Limb (tissue), 2 donors: ENCODE data around the gene PDZD7.

ENCODE experiments used
- DNase-seq, 2 donors: peaks; one replicate each; pipeline ENCODE4 v3.0.0-alpha.2; 2016; ENCODE audit errors: extremely low spot score in 2 of 2

Gene PDZD7

GRCh38 chr10:101061624-101062231 is 30.8 kb upstream of the PDZD7 start, which contains the start of gene KAZALD1:
KAZALD1 (plus strand) TSS chr10:101061989; CDS start chr10:101062593, 604 bp downstream.
- peak; percentile 85 to 93 for DNase-seq

DNA sequence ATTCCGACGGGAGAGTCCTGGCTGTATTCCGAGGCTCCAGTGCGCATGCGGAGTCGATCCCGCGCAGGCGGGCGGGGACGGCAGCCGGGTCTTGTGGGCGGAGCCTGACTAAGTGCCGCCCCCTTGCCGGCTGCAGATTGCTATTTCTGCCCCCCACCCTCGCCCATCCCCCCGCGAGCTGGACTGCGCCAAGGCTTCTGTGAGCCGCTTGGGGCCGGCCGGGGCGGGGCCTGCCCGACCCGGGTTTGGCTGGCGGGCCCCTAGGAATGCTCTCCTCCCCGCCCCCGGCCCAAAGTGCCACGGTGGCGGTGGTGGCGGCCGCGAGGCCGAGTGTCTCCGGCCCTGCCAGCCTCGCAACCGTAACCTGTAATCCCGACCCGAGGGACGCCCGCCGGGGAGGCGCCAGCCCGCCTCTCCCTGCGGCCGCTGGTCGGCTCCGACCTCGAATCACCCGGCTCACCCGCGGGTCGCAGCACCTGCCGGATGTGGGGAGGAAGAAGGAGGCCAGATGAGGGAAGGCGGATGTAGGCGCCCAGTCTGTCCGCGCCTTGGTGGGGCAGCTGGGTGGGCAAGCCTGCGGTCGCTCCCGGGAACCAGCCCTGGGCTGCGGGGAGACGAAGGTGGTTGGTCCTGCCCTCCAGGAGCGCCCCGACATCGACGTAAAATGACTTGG is 30.2 kb upstream of the PDZD7 start:
- peak; percentile 94 to 99 for DNase-seq

GRCh38 chr10:101060036-101060950 is 29.4 kb upstream of the PDZD7 start:
- peak; percentile 88 to 96 for DNase-seq

GRCh38 chr10:101056365-101057151 is 25.6 kb upstream of the PDZD7 start:
- DNase-seq = no peak

- DNase-seq = no peak
Observed at GRCh38 chr10:101055411-101055810, 24.5 kb upstream of the PDZD7 start.

- DNase-seq = no peak
Observed at GRCh38 chr10:101054876-101055275, 23.9 kb upstream of the PDZD7 start.

DNA sequence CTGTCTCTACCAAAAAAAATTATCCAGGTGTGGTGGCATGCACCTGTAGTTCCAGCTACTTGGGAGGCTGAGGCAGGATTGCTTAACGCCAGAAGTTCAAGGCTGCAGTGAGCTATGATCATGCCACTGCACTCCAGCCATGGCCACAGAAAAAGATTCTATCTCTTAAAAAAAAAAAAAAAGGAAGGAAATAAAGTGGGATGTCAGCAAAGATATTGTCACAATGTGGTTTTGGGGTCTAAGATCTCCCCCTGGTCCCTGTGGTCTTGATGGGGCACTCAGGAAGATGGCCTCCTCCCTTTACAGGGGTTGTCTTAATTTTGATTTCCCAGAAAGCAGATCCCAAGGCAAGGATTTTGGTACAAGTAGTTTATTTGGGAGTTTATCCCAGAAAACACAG is 23.4 kb upstream of the PDZD7 start:
- DNase-seq = no peak

DNA sequence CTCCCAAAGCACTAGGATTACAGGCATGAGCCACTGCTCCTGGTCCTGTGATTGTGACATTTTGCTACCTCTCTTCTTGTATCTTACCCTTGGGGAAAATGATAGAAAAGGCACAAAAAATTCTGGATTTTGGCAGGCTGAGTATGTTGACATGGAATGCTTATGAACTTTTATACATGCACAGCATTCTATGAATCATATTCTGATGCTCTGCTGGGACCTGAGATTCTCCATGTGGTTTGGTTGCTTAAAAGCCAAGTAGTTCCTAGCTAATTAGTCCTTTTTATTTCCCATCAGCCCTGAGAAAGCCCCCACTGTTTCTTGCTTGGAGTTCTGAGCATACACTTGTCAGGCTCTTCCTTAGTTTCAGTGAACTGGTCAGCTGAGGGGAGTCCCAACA is 22.6 kb upstream of the PDZD7 start:
- no peak for DNase-seq

GRCh38 chr10:101052285-101052684 is 21.4 kb upstream of the PDZD7 start:
- no peak for DNase-seq

DNA sequence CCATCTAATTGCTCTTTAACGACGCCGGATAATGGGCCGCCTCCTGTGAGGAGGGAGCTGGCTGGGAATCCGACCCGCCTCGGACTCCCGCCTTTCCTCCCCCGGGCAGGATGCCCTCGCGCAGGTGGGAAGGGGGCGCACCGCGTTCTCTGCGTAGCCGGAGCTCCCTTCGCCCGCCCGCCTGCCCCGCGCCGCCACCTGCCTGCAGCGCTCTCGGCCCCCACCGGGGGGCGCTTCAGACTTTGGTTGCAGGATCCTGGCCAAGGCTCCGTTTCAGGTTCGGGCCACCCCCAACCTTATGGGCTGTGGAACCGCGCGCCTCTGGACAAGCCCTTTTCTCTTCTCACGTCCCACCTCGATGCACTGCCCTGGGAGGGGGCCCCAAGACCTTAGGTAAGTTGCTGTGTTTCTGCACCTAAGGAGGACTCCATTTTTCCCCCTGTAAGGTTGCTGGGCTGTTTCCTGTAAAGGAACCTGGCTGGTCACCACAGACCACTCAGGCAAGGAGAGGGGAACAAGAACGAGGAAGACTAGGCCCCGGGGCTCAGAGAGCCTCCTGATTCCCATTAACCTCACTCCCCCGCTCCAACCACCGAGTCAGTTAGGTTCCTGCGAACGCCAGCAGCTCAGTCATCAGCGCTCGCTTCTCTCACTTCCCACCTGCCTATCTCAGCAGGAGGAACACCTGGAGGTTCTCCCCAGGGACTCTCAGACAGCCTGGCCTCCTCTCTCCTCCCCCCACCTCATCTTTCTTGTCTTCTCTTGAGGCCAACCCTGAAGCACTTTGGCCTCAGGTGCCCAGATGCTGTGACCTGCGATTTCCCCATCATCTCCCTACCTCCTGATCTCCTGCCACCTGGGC is 19.5 kb upstream of the PDZD7 start:
- peak; percentile 15 to 86 for DNase-seq

DNA sequence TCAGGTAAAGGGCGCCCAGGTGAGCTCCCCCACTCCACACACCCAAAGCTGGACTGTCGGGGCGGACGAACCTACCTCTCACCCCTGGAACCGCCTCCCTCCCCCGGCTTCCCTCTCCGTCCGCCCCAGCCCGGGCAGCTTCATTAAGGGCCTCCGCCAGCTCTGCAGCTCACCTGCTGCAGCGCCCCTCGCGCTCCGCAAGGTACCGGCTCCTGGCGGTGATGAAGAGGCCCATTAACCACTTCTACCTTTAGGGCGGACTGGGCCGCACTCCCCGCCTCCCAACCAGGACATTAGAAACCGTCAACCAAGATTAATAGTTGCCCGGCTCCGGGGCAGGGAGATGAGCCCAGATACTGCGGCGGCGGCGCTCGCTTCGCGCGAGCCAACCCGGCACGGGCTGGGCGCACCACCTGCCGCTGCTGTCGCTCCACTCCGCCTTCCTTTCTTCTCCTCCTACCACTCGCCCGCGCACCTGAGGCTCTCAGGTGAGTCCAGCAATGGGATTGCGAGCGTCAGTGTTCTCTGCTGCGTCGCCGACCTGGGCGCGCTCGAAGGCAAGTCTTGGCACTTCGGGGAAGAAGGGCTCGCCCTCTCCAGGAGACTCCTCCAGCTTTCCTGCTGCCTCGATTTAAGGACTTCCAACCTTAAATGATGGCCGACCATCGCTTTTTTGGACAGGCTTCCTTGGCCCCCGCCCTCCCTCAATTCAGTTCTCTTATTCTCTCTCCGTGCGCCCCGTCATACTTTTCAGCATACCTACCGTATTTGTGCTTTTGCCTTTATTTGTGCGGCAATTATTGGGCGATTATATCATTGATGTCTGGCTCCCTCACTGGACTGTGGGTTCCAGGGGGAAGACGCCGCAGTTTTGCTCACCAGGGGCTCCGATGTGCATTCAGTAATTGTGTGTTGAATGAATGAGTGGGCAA is 17.3 kb upstream of the PDZD7 start:
- no peak for DNase-seq

GRCh38 chr10:101047268-101047667 is 16.3 kb upstream of the PDZD7 start:
- no peak for DNase-seq

DNA sequence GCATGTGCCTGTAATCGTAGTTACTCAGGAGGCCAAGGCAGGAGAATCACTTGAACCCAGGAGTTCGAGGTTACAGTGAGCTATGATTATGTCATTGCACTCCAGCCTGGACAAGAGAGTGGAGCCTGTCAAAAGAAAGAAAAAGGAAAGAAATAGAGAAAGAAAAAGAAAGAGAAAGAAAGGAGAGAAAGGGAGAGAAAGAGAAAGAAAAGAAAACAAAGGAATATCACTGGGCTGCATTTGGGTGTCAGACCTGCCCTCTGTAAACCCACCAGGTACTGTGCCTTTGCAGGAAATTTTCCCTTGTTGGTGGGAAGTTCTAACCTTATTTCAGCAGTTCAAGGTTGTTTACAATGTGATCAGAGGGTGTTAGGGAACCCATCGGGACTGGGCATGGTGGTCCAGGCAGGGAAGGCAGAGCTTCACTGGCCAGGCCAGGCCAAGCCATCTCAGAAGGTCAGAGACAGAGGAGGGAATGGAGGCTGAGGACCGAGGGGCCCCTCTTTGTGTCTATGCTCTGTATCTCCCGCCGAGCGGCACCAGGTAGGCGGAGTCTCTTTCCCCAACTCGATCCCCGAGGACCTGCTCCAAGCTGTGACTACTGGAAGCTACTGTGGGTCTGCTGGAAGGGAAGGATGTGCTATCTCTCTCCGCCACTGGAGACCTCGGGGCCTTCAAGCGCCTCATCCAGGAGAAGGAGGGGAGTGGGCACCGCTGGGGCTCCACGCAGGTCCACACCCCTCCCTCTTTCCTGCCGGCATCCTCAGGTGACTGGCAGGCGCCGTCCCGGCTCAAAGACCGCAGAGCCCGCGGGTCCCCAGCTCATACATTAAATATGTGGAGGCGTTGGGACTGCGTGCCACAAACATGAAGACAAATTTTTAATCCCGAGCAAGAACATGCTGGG is 15.7 kb upstream of the PDZD7 start:
- DNase-seq = peak in 1 of 2 donors; percentile 34

GRCh38 chr10:101044117-101044516 is 13.2 kb upstream of the PDZD7 start:
- no peak for DNase-seq

DNA sequence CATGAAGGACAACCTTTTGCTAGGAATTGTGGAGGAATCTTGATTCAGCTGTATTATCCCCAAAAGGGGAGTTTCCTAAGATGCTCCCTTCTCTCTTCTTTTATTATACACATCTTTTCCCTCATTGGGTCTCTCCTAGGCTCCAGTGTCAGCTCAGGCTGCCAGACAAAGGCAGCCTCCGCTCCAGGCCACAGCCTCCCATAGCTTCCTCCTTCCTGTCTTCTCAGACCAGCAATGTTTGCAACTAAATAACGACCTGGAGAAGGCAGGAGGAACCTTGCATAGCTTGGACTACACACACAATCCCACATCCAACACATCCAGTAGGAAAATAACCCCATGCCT is 12.4 kb upstream of the PDZD7 start:
- no peak for DNase-seq

DNA sequence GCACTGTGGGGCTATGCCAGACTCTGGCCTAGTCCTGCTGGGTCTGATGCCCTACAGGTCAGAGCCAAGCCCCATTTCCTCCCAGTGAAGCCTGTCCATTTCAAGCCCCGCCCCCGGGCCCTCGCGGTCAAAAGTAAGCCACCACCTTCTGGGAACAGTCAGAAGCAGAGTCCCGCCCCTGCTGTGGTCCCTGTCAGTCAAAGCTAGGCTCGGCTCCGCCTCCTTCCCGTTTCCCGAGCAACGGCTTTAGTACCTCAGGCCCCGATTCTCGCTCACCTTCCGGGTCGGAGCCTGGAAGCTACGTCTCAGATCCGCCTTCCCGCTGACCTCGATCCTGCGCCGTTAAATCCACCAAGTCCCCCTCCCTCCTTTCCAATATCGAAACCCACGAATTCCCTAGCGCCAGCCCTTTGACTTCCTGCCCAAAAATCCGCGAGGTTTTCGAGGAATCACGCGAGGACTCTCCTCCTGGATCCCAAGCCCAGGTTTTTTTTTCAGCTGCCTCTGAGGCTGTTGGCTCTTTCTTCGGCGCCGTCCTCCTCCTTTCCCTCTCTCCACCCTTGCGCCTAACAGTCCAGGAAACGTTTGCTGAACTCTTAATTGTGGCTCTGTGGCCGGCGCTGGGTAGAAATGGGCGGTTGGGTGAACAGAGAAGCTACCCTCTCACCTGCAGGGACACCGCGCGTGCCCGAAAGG is 11.9 kb upstream of the PDZD7 start:
- peak; percentile 89 to 91 for DNase-seq

DNA sequence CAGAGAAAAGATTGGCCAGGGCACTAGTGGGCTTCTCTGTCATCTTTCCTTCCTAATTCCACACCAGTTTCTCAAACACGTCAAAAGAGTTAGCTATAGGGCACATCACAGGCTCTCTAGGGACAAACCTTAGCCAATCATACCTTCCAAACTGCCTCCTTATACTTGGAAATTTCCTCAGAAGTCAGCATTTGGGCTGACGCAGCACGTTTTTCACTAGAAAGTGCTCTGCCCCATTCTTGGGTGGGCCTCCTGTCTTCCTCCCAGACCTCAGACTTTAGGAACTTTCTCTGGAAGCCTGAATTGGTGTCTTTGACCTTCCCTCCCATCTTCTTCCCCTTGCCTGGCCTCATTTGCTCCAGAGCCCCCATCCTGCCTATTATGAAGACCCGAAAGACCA is 11.2 kb upstream of the PDZD7 start:
- DNase-seq = no peak

DNA sequence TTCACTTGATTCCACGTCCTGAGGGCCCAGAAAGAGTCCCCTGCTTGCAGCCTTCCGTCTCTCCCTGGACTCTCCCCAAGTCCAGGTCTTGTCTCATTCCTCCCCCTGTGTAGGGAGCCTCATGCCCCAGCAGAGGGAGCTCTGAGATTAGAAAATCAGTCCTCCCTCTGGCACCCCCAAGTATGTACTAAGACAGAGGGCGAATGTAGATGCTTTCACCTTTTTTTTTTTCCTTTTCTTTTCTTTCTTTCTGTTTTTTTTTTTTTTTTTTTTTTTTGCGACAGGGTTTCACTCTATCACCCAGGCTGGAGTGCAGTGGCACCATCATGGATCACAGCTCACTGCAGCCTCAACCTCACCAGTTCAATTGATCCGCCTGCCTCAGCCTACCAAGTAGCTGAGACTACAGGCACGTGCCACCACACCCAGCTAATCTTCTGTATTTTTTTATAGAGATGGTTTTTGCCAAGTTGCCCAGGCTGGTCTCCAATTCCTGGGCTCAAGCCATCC is 10.4 kb upstream of the PDZD7 start:
- DNase-seq = peak; percentile 78 to 82
